Nephron progenitor cell (in vitro differentiated cells): ENCODE results near the gene APLF.

ENCODE experiments used
- DNase-seq: peaks from one replicate; pipeline ENCODE4 v3.0.0; 2021
- H3K27ac Mint-ChIP-seq: 2 replicates; pipeline ENCODE4 v1.8.0; 2021; ENCODE audit warnings: mild to moderate bottlenecking, moderate library complexity, mixed read lengths
- H3K27me3 Mint-ChIP-seq: 2 replicates; pipeline ENCODE4 v1.8.0; 2021; ENCODE audit warnings: mild to moderate bottlenecking, low read depth, mixed read lengths; ENCODE audit not compliant: poor library complexity
- H3K36me3 Mint-ChIP-seq: 2 replicates; pipeline ENCODE4 v1.8.0; 2021; ENCODE audit warnings: low read depth, mixed read lengths
- H3K4me1 Mint-ChIP-seq: 2 replicates; pipeline ENCODE4 v1.8.0; 2021; ENCODE audit warnings: mixed read lengths
- H3K4me3 Mint-ChIP-seq: 2 replicates; pipeline ENCODE4 v1.8.0; 2021; ENCODE audit warnings: mild to moderate bottlenecking, moderate library complexity, mixed read lengths
- H3K9me3 Mint-ChIP-seq: 2 replicates; pipeline ENCODE4 v1.8.0; 2021; ENCODE audit warnings: mild to moderate bottlenecking, moderate library complexity, mixed read lengths
- TF ChIP-seq, protein P1 (sequence below): fragments of 200-600 bp; sonication (generic); IDR thresholded peaks from 2 replicates; pipeline ENCODE4 v1.5.0; 2021; ENCODE audit warnings: antibody characterized with exemption

The APLF gene

DNA sequence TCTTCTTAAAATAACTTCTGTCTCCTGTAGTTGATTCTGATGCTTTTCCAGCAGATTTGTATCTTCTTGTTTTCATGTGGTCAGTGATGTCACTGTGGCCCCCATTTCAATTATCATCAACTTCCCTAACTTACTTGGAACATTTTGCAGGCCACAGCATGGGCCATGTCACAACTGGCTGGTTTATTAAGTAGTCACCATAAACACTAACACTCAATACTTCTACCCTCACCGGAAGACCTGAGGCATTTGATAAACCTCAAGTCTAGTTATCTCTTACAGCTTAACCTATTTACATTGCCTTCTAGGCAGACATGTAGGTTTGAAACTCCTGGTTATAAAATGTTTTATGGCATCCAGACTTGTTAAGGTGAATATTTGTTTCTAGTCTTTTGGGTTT lies 138.6 kb downstream of the APLF start:
- no peak for DNase-seq
- TF ChIP-seq, protein P1, sequence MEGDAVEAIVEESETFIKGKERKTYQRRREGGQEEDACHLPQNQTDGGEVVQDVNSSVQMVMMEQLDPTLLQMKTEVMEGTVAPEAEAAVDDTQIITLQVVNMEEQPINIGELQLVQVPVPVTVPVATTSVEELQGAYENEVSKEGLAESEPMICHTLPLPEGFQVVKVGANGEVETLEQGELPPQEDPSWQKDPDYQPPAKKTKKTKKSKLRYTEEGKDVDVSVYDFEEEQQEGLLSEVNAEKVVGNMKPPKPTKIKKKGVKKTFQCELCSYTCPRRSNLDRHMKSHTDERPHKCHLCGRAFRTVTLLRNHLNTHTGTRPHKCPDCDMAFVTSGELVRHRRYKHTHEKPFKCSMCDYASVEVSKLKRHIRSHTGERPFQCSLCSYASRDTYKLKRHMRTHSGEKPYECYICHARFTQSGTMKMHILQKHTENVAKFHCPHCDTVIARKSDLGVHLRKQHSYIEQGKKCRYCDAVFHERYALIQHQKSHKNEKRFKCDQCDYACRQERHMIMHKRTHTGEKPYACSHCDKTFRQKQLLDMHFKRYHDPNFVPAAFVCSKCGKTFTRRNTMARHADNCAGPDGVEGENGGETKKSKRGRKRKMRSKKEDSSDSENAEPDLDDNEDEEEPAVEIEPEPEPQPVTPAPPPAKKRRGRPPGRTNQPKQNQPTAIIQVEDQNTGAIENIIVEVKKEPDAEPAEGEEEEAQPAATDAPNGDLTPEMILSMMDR: no peak
- peaks cover 63% of the 10 kb centered on the region for H3K9me3 Mint-ChIP-seq
- no peak overlapping the region for H3K27ac Mint-ChIP-seq
- H3K4me3 Mint-ChIP-seq: no peak overlapping the region
- H3K36me3 Mint-ChIP-seq: peaks cover 5% of the 10 kb centered on the region
- H3K27me3 Mint-ChIP-seq: peaks cover 2% of the 10 kb centered on the region
- H3K4me1 Mint-ChIP-seq: no peaks in the 10 kb centered on the region

DNA sequence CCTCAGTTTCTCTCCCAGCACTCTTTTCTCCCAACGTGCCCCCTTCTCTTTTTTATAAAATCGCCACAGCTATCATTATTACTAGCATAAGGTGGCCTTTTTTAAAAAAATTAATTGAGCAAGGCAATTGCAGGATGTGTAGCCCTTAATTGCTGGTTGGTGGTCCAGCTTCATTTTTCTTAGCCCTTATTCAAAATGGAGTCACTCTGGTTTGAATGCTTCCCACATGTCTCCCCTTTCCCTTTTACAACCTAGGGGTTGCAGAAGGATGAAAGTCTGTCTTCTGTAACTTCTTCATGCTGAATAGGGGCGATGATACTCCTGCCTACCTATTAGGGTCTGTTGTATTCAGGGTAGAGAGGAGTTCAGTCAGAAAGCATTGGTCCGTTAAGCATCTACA lies 139.4 kb downstream of the APLF start:
- DNase-seq: no peak
- H3K9me3 Mint-ChIP-seq: peaks cover 63% of the 10 kb centered on the region
- H3K27ac Mint-ChIP-seq: no peak overlapping the region
- H3K27me3 Mint-ChIP-seq: peaks cover 4% of the 10 kb centered on the region
- TF ChIP-seq, protein P1: no peak
- H3K4me3 Mint-ChIP-seq: no peak overlapping the region
- H3K4me1 Mint-ChIP-seq: no peaks in the 10 kb centered on the region
- peaks cover 5% of the 10 kb centered on the region for H3K36me3 Mint-ChIP-seq

DNA sequence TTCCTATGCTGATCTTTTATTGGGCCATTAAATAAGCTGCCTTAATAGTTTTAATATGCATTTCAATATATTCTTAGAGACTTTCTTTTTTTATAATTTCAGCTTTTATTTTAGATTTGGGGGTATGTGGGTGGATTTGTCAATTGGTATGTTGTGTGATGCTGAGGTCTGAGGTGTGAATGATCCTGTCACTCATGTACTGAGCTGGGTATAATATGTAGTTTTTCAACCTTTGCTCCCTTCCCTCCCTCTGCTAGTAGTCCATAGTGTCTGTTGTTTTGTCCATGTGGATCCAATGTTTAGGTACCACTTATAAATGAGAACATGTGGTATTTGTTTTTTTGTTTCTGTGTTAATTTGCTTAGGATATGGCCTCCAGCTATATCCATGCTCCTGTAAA lies 140.5 kb downstream of the APLF start:
- TF ChIP-seq, protein P1: no peak
- Mint-ChIP-seq H3K4me3 (no peak overlapping the region), H3K9me3 (peaks cover 62% of the 10 kb centered on the region), H3K36me3 (peaks cover 5% of the 10 kb centered on the region), H3K4me1 (no peaks in the 10 kb centered on the region), H3K27ac (no peak overlapping the region), H3K27me3 (peaks cover 4% of the 10 kb centered on the region)
- DNase-seq: no peak

DNA sequence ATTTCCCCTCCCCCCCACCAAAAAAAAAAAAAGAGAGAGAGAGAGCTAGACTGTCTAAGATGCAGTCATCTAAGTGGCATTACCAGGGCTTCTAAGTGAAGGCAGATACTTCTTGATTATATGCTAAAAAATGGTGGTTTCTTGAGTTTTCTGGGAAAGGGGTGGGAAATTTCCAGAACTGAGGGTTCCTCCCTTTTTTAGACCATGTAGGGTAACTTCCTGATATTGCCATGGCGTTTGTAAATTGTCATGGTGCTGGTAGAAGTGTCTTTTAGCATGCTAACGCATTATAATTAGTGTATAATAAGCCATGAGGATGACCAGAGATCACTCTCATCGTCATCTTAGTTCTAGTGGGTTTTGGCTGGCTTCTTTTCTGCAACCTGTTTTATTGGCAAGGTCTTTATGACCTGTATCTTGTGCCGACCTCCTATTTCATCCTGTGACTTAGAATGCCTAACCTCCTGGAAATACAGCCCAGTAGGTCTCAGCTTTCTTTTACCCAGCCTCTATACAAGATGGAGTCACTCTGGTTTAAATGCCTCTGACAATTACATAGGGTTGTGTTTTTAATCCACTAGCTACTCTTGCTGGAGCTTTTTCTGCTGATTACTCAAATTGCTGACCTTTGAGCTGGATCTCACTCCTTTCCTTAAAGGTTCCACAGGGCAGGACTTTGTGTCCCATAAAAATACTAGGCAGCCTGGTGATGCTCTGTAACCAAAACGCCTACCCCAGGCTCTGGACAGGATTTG lies 145.6 kb downstream of the APLF start:
- Mint-ChIP-seq H3K27ac (no peak overlapping the region), H3K4me3 (no peak overlapping the region), H3K9me3 (peaks cover 48% of the 10 kb centered on the region), H3K36me3 (peaks cover 5% of the 10 kb centered on the region), H3K27me3 (peaks cover 4% of the 10 kb centered on the region), H3K4me1 (no peaks in the 10 kb centered on the region)
- no peak for DNase-seq
- TF ChIP-seq, protein P1: no peak

DNA sequence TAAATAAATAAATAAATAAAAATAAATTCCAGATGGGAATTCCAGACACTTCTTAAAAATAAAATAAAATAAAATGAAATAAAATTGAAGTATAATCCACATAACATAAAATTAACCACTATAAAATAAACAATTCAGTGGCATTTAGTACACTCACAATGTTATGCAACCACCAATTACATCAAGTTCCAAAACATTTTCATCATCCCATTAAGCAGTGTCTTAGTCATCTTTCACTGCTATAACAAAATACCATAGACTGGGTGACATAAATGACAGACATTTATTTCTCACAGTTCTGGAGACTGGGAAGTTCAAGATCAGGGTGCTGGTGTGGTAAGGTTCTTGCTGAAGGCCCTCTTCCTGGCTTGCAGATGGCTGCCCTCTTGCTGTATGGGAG lies 153.4 kb downstream of the APLF start:
- TF ChIP-seq, protein P1: no peak
- H3K27ac Mint-ChIP-seq: no peak overlapping the region
- peaks cover 31% of the 10 kb centered on the region for H3K9me3 Mint-ChIP-seq
- no peaks in the 10 kb centered on the region for H3K4me1 Mint-ChIP-seq
- peaks cover 2% of the 10 kb centered on the region for H3K27me3 Mint-ChIP-seq
- H3K36me3 Mint-ChIP-seq: peaks cover 4% of the 10 kb centered on the region
- no peak for DNase-seq
- no peak overlapping the region for H3K4me3 Mint-ChIP-seq

DNA sequence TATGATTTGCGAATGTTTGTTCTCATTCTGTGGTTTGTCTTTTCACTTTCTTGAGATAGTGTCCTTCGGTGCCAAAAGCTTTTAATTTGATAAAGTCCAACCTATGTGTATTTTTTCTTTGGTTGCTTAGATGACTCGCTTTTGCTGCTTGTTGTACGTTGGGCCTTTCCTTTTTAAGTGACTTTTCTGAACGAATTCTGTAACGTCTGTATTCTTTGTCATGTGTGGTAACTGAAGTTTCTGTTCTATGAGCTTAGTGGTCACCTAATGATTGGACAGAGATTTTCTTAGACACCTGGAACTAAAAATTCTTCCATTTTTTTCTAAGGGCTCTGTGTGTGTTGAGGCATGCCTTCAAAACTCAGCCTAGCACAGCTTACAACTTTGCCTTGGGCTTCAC lies 156.4 kb downstream of the APLF start:
- Mint-ChIP-seq H3K4me1 (no peaks in the 10 kb centered on the region), H3K27ac (no peak overlapping the region), H3K27me3 (peaks cover 13% of the 10 kb centered on the region), H3K36me3 (no peaks in the 10 kb centered on the region), H3K4me3 (no peak overlapping the region), H3K9me3 (peaks cover 26% of the 10 kb centered on the region)
- no peak for DNase-seq
- TF ChIP-seq, protein P1: no peak
